Stimulated activated CD4-positive, alpha-beta T cell treated with anti-CD3 and anti-CD28 coated beads, TNF-alpha, amount 100 ng/mL, for 24 hours (primary cell): ENCODE measurements around the gene ADGRB3.

Experiments used
- DNase-seq, 3 experiments: peaks; one replicate each; pipeline ENCODE4 v3.0.0-alpha.2; 2020; ENCODE audit warnings: low read depth in 3 of 3

The ADGRB3 gene

DNA sequence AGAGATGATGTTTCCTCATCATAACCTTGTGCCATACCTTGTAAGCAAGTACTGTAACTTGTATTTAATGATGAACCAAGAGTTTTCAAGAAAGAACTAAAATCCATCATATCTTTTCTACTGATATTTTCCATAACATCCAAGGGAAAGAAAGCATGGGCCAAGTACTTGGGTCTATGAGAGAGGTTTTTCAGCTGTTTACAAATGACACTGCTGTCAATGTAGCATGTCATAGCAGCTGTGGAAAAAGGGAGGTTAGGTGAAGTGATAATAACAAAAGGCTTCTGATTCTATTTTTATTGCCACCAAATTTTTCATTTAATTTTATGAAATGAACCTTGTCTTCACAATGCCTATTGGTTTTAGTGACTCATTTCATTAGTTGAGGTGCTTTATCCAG lies 679.4 kb downstream of the ADGRB3 start:
- DNase-seq: no peak

GRCh38 chr6:69331886-69332285 lies 696.8 kb downstream of the ADGRB3 start:
- DNase-seq: no peak

DNA sequence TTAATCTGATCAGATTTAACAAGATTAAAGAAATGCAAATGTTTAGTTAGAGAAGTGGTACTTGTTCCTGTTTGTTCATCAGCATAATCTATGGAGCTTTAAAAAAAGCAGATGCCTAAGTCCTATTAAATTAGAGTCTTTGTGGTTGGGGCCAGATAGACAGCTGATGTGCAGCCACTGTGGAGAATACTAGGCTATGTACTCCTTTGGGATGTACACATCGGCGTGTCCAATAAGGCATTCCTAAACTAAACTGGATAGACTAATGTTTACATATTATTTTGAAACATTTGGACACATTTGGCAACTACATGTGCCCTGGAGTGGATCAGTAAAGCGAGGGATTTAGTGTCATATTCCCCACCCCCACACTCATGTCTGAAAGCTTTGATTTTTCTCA lies 702.2 kb downstream of the ADGRB3 start:
- no peak for DNase-seq

DNA sequence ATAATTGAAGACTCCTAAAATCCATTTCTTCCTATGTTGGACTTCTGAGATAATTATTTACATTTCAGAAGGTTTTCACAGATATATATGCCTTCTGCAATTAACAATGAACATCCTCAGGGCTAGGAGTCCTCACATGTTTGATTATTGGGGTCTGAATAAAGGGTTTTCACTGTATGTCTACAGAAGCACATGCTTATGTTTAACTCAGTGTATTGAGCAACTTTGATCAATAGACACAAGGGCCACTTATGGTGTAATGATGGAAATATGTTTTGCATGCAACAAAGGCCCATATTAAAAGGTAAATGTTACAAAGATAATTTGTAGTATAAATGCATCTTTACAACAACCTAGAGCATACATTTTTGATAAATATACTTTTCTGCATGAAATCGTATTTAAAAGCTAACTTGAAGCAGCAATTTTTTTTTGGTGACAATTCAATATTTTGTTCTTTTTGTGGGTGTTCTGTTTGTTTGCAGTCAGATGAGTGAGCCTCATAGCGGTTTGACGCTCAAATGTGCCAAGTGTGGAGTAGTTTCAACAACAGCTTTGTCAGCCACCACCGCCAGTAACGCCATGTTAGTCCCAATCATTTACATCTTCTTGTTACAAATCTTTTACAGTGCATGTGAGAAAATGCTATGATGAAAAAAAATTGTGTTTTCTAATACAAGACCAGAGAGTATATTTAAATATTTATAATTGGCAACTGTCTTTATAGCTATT lies 703.5 kb downstream of the ADGRB3 start:
- no peak for DNase-seq

GRCh38 chr6:69339163-69339550 lies 704.1 kb downstream of the ADGRB3 start:
- DNase-seq: no peak

GRCh38 chr6:69340196-69340595 lies 705.1 kb downstream of the ADGRB3 start:
- DNase-seq: no peak

DNA sequence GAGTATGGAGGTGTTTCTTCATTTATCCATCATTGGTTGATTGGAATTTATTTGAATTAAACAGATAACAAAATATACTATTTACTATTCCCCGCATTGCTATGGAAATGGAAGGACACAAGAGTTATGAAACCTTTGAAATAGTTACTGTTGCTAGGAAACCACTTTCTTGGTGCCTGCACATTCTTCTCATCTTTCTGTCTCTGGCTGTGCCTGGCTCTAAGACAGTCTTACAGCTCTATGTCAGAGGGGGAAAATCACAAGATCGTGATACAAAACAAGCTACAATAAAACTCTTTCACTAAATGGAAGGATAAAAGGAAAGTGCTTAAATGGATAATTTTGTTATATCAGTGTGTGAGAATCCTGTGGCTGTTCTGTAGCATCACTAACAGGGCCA lies 708.8 kb downstream of the ADGRB3 start:
- no peak for DNase-seq

- no peak for DNase-seq
Observed at GRCh38 chr6:69349771-69350170, 714.7 kb downstream of the ADGRB3 start.

GRCh38 chr6:69362209-69362608 lies 727.1 kb downstream of the ADGRB3 start:
- no peak for DNase-seq

DNA sequence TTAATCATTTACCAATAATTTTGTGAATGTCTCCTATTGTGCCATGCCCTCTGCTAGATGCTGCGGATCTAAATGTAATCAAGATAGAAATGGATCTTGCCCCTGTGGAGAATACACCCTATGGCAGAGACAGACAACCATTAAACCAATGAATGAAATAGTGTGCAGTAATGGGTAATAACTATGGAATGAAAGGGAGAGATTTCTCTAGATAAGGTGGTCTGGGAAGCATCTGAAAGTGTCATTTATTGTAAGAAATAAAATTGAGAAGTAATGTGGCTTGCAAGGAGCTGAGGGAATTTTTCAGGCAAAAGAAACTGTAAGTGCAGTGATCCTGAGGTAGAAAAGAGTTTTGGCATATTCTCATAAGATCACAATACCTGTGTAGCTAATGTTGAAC lies 731.7 kb downstream of the ADGRB3 start:
- no peak for DNase-seq

- no peak for DNase-seq
Observed at GRCh38 chr6:69368613-69369012, 733.5 kb downstream of the ADGRB3 start.

GRCh38 chr6:69370763-69371162 lies 735.7 kb downstream of the ADGRB3 start:
- no peak for DNase-seq

DNA sequence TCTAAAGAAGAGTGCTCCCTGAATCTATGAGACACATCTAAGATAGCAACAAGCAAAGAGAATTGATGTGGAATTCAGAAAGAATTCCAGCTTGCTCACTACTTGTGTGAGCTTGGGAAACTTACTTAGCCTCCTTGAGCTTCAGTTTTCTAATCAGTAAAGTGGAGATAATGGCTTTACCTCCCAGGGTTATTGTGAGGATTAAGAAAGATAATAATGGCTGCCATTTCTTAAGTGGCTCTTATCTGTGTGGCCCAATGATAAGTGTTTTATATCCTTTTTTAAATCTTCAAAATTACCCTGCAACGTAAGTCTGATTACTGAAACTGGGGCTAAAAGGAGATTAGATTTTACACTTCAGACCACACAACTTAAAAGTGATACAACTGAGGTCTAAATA lies 743.2 kb downstream of the ADGRB3 start:
- DNase-seq: no peak

- DNase-seq: no peak
Observed at GRCh38 chr6:69379518-69379917, 744.4 kb downstream of the ADGRB3 start.

DNA sequence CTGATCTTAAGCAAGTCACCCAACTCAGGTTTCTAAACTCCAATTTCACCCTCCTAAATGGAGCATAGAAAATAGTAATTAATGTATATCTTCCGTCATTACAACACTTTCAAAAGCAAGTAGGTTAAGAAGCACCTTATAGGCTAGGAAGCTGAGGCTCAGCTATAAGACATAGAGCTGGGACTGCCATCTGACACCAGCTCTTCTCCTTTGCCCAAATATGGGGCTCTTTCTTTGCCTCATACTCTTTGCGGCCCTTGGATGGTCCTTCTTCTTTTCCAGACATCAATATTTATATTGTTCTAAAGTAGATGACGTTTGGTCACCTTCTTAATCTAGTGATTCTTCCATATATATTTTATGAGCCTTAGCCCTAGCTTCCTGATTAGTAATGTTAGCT lies 748.5 kb downstream of the ADGRB3 start:
- DNase-seq: no peak

DNA sequence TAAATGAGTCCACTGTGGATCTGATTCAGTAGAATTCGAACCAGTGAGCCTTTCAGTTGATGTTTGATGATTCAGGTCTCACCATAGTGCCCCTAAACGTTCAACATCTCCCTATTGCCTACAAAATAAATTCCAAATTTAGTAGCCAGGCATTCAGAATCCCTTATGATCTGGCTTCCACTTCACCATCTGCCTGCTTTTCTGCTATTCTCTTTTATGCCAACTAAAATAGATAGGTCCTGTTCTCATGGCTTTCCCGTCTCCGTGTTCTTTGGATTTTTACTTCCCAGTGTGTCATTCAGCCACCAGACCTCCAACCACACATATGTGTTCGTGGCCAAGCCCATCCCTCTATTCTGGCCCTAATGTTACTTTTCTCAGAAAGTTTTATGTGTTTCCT lies 751.3 kb downstream of the ADGRB3 start:
- no peak for DNase-seq

- DNase-seq: no peak
Observed at GRCh38 chr6:69390125-69390524, 755.0 kb downstream of the ADGRB3 start.

GRCh38 chr6:69391106-69391505 lies 756.0 kb downstream of the ADGRB3 start:
- no peak for DNase-seq

DNA sequence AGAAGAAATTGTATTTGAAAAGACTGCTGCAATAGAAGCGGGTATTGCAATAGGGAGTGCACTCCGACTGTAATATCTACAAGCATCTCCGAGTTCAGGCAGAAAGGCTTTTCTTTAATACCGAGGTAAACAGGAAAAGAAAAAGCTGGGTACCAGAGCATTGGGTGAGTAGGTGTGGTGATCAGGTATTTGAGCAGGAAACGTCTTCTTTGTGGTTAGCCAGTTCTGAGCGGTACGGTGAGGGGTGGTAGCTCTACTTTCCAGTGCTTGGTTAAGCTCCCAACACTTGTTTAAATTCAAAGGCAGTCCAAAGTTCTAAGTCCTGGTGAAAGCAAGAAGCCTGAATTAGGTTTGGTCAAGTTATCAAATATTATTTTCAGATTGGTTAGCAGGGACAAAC lies 757.7 kb downstream of the ADGRB3 start:
- no peak for DNase-seq

GRCh38 chr6:69398311-69398710 lies 763.2 kb downstream of the ADGRB3 start:
- DNase-seq: no peak

GRCh38 chr6:69398729-69399128 lies 763.6 kb downstream of the ADGRB3 start:
- no peak for DNase-seq

GRCh38 chr6:69408886-69409285 lies 773.8 kb downstream of the ADGRB3 start:
- no peak for DNase-seq

DNA sequence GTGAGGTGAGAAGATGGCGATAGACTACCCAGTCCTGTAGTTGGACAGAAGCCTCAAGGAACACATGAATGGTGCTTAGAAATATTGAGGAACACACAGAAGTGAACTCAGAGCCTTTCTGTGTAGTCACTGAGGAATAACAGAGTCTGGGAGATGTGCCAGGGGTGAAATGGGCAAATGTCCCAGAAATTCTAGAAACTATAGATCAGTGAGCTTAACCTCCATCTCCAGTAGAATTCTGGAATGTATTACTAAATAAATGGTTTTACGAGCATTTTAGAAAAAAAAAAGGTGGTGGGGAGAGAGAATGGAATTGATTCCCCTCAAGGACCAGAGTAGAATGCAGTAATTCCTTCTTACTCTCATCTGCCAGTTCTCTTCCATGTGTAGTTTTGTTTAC lies 781.7 kb downstream of the ADGRB3 start:
- DNase-seq: no peak

- DNase-seq: no peak
Observed at GRCh38 chr6:69421269-69421668, 786.2 kb downstream of the ADGRB3 start.
